Measurements from ENCODE around the gene TMED4. TPM values are rescaled to one million over a fixed set of nuclear protein-coding genes. Genes with fewer than 3 reads are reported as not detected.
"Not testable (repeated sequence)": the region's sequence is repeated elsewhere in the genome, so short reads cannot be mapped to it uniquely, and the experiment has no call there.

Gene TMED4
- total RNA-seq, 1 donor from 2014 or later = 90.7 TPM

DNA sequence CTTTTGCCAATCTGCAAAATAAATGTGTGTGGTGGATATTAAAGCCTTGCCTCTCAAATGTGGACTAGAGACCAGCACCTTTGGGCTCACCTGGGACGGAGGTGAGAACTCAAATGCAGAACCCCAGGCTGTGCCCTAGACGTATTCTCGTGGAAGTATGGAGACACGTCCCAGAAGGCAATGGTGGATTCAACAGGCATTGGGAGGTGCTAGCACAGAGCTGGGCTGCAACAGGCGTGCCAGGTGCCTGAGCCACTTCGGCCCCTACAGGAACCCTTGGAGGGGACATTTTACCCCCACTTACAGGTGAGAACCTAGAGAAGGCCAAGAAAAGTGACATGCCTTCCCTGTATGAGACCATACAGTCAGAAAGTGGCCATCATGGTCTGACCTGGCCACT, 20.6 kb downstream of the TMED4 start:
- Mint-ChIP-seq H3K4me3 (ENCODE audit: unreplicated experiment) (no peak overlapping the region), H3K27me3 (ENCODE audit: unreplicated experiment) (peaks cover 2% of the 10 kb centered on the region), H3K27ac (ENCODE audit: unreplicated experiment) (no peak overlapping the region), H3K9me3 (ENCODE audit: unreplicated experiment) (peaks cover 2% of the 10 kb centered on the region), H3K36me3 (ENCODE audit: unreplicated experiment) (no peaks in the 10 kb centered on the region), H3K4me1 (ENCODE audit: low read depth, unreplicated experiment) (peaks cover 18% of the 10 kb centered on the region)
- no peak for DNase-seq
- TF ChIP-seq, protein P1, sequence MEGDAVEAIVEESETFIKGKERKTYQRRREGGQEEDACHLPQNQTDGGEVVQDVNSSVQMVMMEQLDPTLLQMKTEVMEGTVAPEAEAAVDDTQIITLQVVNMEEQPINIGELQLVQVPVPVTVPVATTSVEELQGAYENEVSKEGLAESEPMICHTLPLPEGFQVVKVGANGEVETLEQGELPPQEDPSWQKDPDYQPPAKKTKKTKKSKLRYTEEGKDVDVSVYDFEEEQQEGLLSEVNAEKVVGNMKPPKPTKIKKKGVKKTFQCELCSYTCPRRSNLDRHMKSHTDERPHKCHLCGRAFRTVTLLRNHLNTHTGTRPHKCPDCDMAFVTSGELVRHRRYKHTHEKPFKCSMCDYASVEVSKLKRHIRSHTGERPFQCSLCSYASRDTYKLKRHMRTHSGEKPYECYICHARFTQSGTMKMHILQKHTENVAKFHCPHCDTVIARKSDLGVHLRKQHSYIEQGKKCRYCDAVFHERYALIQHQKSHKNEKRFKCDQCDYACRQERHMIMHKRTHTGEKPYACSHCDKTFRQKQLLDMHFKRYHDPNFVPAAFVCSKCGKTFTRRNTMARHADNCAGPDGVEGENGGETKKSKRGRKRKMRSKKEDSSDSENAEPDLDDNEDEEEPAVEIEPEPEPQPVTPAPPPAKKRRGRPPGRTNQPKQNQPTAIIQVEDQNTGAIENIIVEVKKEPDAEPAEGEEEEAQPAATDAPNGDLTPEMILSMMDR (IDR thresholded peaks at IDR 0.05; ENCODE audit: partially characterized antibody, unreplicated experiment) = no peak

DNA sequence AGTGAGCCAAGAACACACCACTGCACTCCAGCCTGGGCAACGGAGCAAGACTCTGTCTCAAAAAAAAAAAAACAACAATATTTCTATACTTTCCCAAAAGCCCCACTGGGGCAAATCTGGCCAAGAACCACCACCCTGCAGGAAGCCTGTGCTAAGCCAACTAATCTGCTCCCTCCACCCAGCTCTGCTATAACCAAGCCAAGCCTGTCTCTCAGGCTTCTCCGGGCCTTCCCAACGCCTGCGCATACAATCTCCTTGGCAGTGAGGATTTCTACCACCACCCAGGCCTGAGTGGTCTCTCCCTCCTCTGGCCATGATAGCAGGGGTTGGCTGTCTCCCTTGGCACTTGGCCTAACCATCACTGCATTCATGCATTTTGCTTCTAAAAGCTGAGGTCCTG, 22.5 kb downstream of the TMED4 start:
- DNase-seq = no peak
- H3K4me3 Mint-ChIP-seq (ENCODE audit: unreplicated experiment) = no peak overlapping the region

GRCh38 chr7:44557485-44557884, 24.5 kb downstream of the TMED4 start:
- TF ChIP-seq, protein P1 (IDR thresholded peaks at IDR 0.05; ENCODE audit: partially characterized antibody, unreplicated experiment) = no peak
- DNase-seq = no peak
- Mint-ChIP-seq H3K36me3 (ENCODE audit: unreplicated experiment) (no peaks in the 10 kb centered on the region), H3K27ac (ENCODE audit: unreplicated experiment) (no peak overlapping the region), H3K4me3 (ENCODE audit: unreplicated experiment) (no peak overlapping the region), H3K27me3 (ENCODE audit: unreplicated experiment) (no peaks in the 10 kb centered on the region), H3K4me1 (ENCODE audit: low read depth, unreplicated experiment) (peaks cover 5% of the 10 kb centered on the region), H3K9me3 (ENCODE audit: unreplicated experiment) (peaks cover 2% of the 10 kb centered on the region)

More for the DNA sequence above, 22.5 kb downstream of the TMED4 start:
- Mint-ChIP-seq H3K4me1 (ENCODE audit: low read depth, unreplicated experiment) (peaks cover 7% of the 10 kb centered on the region), H3K27me3 (ENCODE audit: unreplicated experiment) (peaks cover 2% of the 10 kb centered on the region), H3K27ac (ENCODE audit: unreplicated experiment) (no peak overlapping the region), H3K36me3 (ENCODE audit: unreplicated experiment) (no peaks in the 10 kb centered on the region), H3K9me3 (ENCODE audit: unreplicated experiment) (peaks cover 2% of the 10 kb centered on the region)
- TF ChIP-seq, protein P1 (IDR thresholded peaks at IDR 0.05; ENCODE audit: partially characterized antibody, unreplicated experiment) = no peak

- Mint-ChIP-seq H3K4me3 (ENCODE audit: unreplicated experiment) (no peak overlapping the region), H3K27me3 (ENCODE audit: unreplicated experiment) (no peaks in the 10 kb centered on the region), H3K36me3 (ENCODE audit: unreplicated experiment) (no peaks in the 10 kb centered on the region), H3K27ac (ENCODE audit: unreplicated experiment) (no peak overlapping the region), H3K4me1 (ENCODE audit: low read depth, unreplicated experiment) (peaks cover 5% of the 10 kb centered on the region), H3K9me3 (ENCODE audit: unreplicated experiment) (no peaks in the 10 kb centered on the region)
- TF ChIP-seq, protein P1 (IDR thresholded peaks at IDR 0.05; ENCODE audit: partially characterized antibody, unreplicated experiment) = no peak
- DNase-seq = no peak
These were observed 26.7 kb downstream of the TMED4 start for GRCh38 chr7:44555350-44555749.

- H3K4me3 Mint-ChIP-seq (ENCODE audit: unreplicated experiment); H3K27me3 Mint-ChIP-seq (ENCODE audit: unreplicated experiment); H3K4me1 Mint-ChIP-seq (ENCODE audit: low read depth, unreplicated experiment); H3K27ac Mint-ChIP-seq (ENCODE audit: unreplicated experiment); DNase-seq; H3K36me3 Mint-ChIP-seq (ENCODE audit: unreplicated experiment); H3K9me3 Mint-ChIP-seq (ENCODE audit: unreplicated experiment): not testable (repeated sequence)
These were observed 29.5 kb downstream of the TMED4 start for GRCh38 chr7:44552473-44553005.

Measured in glutamatergic neuron (in vitro differentiated cells).